VCaP (cell line): ENCODE measurements around the gene FADS6.

Experiments
- H3K27ac ChIP-seq: fragments of 450-650 bp; 2 replicates; pipeline ENCODE4 v1.5.1; 2017
- CTCF ChIP-seq: fragments of 450-650 bp; conservative IDR thresholded peaks from 2 replicates; pipeline ENCODE4 v1.5.1; 2017; ENCODE audit warnings: mild to moderate bottlenecking, moderate library complexity

The FADS6 gene

GRCh38 chr17:74878658-74879057 is 14.8 kb downstream of the FADS6 start:
- no peak for TF ChIP-seq CTCF
- no peak overlapping the region for H3K27ac ChIP-seq

- no peak overlapping the region for H3K27ac ChIP-seq
- TF ChIP-seq CTCF = no peak
Measured at GRCh38 chr17:74877592-74878548, 15.6 kb downstream of the FADS6 start.

- H3K27ac ChIP-seq = no peak overlapping the region
- no peak for TF ChIP-seq CTCF
Measured at GRCh38 chr17:74875977-74876593, 17.3 kb downstream of the FADS6 start.

GRCh38 chr17:74875155-74875976 is 18.1 kb downstream of the FADS6 start:
- no peak for TF ChIP-seq CTCF
- H3K27ac ChIP-seq = no peak overlapping the region

- TF ChIP-seq CTCF = no peak
- no peak overlapping the region; the same call in 1 of the 2 replicates for H3K27ac ChIP-seq
Measured at GRCh38 chr17:74874615-74875037, 18.8 kb downstream of the FADS6 start.

GRCh38 chr17:74873874-74874614 is 19.4 kb downstream of the FADS6 start:
- peak overlapping the region; percentile 78 for H3K27ac ChIP-seq
- no peak for TF ChIP-seq CTCF
